RWPE2 (cell line): ENCODE data around the gene SYT2.

Experiments used
- ATAC-seq: fragments of 200-7000 bp; cut with Tn5 transposase; 3 replicates; pipeline ENCODE4 v1.9.1; 2021; ENCODE audit warnings: low read depth
- DNase-seq: peaks from one replicate; pipeline ENCODE4 v3.0.0-alpha.2; 2020; ENCODE audit warnings: low spot score
- H3K27ac ChIP-seq: fragments of 450-650 bp; 2 replicates; pipeline ENCODE4 v1.5.1; 2017; ENCODE audit warnings: mild to moderate bottlenecking; ENCODE audit not compliant: poor library complexity, severe bottlenecking
- H3K27me3 ChIP-seq: fragments of 250-450 bp; sonication (Bioruptor Pico); 2 replicates; pipeline ENCODE4 v1.5.1; 2021; ENCODE audit warnings: mild to moderate bottlenecking, moderate library complexity; ENCODE audit not compliant: insufficient read depth, poor library complexity, severe bottlenecking
- H3K36me3 ChIP-seq: fragments of 250-450 bp; sonication (Bioruptor Pico); 2 replicates; pipeline ENCODE4 v1.5.1; 2020; ENCODE audit warnings: low read depth, mild to moderate bottlenecking, moderate library complexity
- H3K4me1 ChIP-seq: fragments of 250-450 bp; sonication (Bioruptor Pico); 2 replicates; pipeline ENCODE4 v1.5.1; 2021; ENCODE audit warnings: mild to moderate bottlenecking, moderate library complexity; ENCODE audit not compliant: insufficient read depth, poor library complexity, severe bottlenecking
- H3K4me3 ChIP-seq: fragments of 250-450 bp; sonication (Bioruptor Pico); 2 replicates; pipeline ENCODE4 v1.5.1; 2021; ENCODE audit warnings: mild to moderate bottlenecking, moderate library complexity; ENCODE audit not compliant: severe bottlenecking
- H3K9me3 ChIP-seq: fragments of 250-450 bp; sonication (Bioruptor Pico); 2 replicates; pipeline ENCODE4 v1.5.1; 2021; ENCODE audit warnings: mild to moderate bottlenecking, moderate library complexity; ENCODE audit not compliant: severe bottlenecking
- CTCF ChIP-seq: fragments of 450-650 bp; IDR thresholded peaks from one replicate; pipeline ENCODE4 v1.5.1; 2017; ENCODE audit warnings: mild to moderate bottlenecking, moderate library complexity; ENCODE audit not compliant: poor library complexity, severe bottlenecking

SYT2 gene

GRCh38 chr1:202649553-202650392 is 60.5 kb downstream of the SYT2 start:
- no peaks in the 10 kb centered on the region for H3K4me1 ChIP-seq
- no peak for DNase-seq
- TF ChIP-seq CTCF = no peak
- H3K36me3 ChIP-seq = no peaks in the 10 kb centered on the region
- H3K27me3 ChIP-seq = peaks cover 11% of the 10 kb centered on the region
- H3K4me3 ChIP-seq = no peak overlapping the region
- no peak overlapping the region for H3K27ac ChIP-seq
- H3K9me3 ChIP-seq = no peaks in the 10 kb centered on the region
- ATAC-seq = no peak

- Histone ChIP-seq H3K4me3 (no peak overlapping the region), H3K36me3 (no peaks in the 10 kb centered on the region), H3K27me3 (peaks cover 22% of the 10 kb centered on the region), H3K27ac (no peak overlapping the region), H3K9me3 (no peaks in the 10 kb centered on the region), H3K4me1 (no peaks in the 10 kb centered on the region)
- ATAC-seq (no peak), DNase-seq (no peak)
- no peak for TF ChIP-seq CTCF
These were observed 61.5 kb downstream of the SYT2 start for GRCh38 chr1:202648605-202649226.

- DNase-seq (no peak), ATAC-seq (no peak)
- Histone ChIP-seq H3K27me3 (peaks cover 40% of the 10 kb centered on the region), H3K4me1 (no peaks in the 10 kb centered on the region), H3K36me3 (no peaks in the 10 kb centered on the region), H3K4me3 (no peak overlapping the region), H3K9me3 (no peaks in the 10 kb centered on the region), H3K27ac (no peak overlapping the region)
- no peak for TF ChIP-seq CTCF
These were observed 65.2 kb downstream of the SYT2 start for GRCh38 chr1:202645097-202645476.

- ATAC-seq (no peak), DNase-seq (no peak)
- TF ChIP-seq CTCF = no peak
- Histone ChIP-seq H3K27ac (no peak overlapping the region), H3K4me1 (no peaks in the 10 kb centered on the region), H3K27me3 (peaks cover 40% of the 10 kb centered on the region), H3K9me3 (no peaks in the 10 kb centered on the region), H3K4me3 (no peak overlapping the region), H3K36me3 (no peaks in the 10 kb centered on the region)
These were observed 65.8 kb downstream of the SYT2 start for GRCh38 chr1:202644219-202645096.
